PC-3 (cell line): ENCODE data around the gene PCGF2.

Source experiments
- EZH2 ChIP-seq: fragments of 300-600 bp; sonication (generic); IDR thresholded peaks from one replicate; pipeline ENCODE4 v1.6.1; 2017; ENCODE audit warnings: antibody characterized with exemption, mild to moderate bottlenecking, low read length; ENCODE audit not compliant: unreplicated experiment
- TF ChIP-seq, protein P1 (sequence below): fragments of 300-600 bp; sonication (generic); conservative IDR thresholded peaks from 2 replicates; pipeline ENCODE4 v1.5.1; 2017; ENCODE audit warnings: antibody characterized with exemption, low read depth, mild to moderate bottlenecking, low read length

DNA sequence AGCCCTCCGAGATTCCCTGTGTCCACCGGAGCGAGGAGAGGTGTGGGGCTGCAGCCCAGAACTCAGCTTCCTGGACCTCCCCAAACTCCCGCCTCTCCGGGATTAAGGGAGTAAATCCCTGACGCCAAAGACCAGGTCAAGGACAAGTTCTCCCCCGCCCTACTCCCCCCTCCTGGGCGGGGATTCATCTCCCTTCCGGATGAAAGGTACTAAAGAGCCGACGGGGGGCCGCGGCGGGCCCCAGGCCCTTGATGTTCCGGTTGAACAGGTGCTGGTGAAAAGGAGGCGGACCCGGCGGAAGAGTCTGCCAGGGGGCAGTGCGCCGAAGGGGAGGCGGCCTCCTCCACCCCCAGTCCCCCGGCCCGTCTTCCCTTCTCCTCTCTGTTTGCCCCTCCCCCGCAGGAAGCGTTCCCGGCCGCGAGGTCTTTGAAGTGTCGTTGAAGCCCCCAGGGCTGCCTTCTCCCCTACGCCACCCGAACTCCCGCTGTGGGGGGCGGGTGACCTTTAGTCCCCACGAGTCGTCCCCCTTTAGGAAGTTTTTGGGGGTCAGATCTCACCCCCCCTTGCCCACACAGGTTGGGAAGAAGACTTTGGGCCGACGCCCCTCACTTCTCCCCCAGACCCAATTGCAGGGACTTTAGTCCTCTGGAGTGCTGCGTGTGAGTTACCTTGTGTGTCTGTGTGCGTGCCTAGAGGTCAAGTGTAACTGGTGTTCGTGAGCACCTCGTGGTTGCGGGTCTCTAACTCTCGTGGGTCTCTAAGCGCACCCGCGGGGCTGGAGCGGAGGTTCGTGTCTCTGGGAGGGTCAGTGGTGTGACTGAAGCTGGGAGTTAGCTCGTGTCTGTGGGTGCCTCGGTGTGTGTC is 44.2 kb downstream of the PCGF2 start:
- TF ChIP-seq, protein P1, sequence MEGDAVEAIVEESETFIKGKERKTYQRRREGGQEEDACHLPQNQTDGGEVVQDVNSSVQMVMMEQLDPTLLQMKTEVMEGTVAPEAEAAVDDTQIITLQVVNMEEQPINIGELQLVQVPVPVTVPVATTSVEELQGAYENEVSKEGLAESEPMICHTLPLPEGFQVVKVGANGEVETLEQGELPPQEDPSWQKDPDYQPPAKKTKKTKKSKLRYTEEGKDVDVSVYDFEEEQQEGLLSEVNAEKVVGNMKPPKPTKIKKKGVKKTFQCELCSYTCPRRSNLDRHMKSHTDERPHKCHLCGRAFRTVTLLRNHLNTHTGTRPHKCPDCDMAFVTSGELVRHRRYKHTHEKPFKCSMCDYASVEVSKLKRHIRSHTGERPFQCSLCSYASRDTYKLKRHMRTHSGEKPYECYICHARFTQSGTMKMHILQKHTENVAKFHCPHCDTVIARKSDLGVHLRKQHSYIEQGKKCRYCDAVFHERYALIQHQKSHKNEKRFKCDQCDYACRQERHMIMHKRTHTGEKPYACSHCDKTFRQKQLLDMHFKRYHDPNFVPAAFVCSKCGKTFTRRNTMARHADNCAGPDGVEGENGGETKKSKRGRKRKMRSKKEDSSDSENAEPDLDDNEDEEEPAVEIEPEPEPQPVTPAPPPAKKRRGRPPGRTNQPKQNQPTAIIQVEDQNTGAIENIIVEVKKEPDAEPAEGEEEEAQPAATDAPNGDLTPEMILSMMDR, result no peak
- no peak for TF ChIP-seq EZH2
